GM18951 (cell line): ENCODE results near the gene TIMM10.

Experiments used
- POLR2A ChIP-seq: IDR thresholded peaks from 4 replicates; pipeline ENCODE4 v1.6.1; 2011; ENCODE audit warnings: mild to moderate bottlenecking; ENCODE audit not compliant: insufficient read length, insufficient read depth; ENCODE audit errors: extremely low read depth
- in situ Hi-C: fragments of 300-500 bp; cut with MboI; formaldehyde crosslinking; loops from one replicate; pipeline ENCODE4 v1.12.0; 2022; ENCODE audit warnings: low sequenced_read_pairs, mixed read lengths, inconsistent platforms; ENCODE audit not compliant: unreplicated experiment

TIMM10 gene

DNA sequence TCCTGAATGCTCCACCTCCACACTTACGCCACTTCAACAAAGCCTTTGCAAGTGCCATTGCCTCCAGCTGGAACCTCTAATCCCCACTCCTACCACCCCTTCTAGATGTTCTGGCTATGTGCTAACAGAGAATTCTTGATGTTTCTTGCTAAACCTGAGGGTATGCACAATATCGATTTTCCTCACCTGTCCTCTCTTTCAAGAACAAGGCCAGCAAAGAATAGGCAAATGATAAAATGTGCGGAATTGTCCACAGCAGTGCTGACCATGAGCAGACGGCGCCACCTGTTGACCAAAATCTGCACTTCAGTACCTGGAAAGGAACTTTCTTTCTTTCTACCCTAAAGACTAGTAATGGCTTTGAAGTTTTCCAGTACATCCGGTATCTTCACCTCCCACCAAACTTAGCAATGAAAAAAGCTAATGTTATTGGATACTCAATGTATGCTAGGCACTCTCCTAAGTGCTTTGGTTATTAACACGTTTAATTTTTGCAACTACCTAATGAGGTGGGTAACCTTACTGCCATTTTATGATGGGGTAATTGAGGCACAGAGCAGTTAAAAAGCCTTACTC is 3.4 kb downstream of the TIMM10 start:
- no peak for TF ChIP-seq POLR2A
- in situ Hi-C loops = loop anchor here (5.0 kb wide), 1 partner anchor 35 kb away; no protein-coding TSS in a partner anchor

DNA sequence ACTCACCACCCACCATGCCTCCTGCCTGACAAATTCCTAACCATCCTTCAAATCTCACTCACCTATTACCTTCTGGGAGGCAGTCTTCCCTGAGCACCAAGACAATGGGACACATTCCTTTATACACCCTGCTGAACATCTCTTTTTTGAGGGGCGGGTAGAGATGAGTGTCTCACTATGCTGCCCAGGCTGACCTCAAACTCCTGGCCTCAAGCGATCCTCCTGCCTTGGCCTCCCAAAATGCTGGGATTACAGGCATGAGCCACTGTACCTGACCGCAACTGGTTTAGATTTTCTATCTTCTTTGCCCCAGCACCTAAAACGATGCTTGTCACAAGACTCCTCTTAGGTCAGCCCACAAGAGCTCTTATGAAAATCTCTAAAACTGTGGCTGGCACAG is 7.1 kb downstream of the TIMM10 start:
- in situ Hi-C loops = no loop called here

DNA sequence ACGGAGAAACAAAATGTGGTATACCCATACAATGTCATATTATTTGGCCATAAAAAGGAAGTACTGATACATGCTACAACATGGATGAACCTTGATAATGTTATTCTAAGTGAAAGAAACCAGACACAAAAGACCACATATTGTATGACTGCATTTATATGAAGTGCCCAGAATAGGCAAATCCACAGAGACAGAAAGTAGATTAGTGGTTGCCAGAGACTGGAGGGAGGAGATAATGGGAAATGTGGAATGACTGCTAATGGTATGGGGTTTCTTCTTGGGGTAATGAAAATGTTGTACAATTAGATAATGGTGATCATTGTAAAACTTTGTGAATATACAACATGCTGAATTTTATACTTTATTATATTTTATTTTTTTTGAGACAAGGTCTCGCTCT is 9.4 kb downstream of the TIMM10 start:
- in situ Hi-C loops = no loop called here
- no peak for TF ChIP-seq POLR2A

More for the DNA sequence above, 7.1 kb downstream of the TIMM10 start:
- TF ChIP-seq POLR2A = no peak

DNA sequence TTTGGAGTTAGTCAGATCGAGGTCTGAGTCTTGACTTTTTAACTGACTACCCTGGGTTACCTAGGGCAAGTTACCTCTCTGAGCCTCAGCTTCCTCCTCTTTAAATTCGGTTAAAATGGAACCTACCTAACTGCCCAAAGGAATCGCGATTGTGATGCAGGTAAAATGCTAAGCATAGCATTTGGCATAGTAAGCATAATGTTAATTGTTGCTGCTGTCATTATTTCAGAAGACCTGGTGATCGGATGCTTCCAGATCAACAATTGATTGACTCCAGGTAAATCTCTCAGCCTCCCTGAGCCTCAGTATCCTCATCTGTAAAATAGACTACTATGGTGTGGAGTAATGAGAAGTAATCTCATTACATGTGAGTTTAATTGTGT is 14.5 kb downstream of the TIMM10 start:
- no peak for TF ChIP-seq POLR2A
- in situ Hi-C loops = no loop called here

DNA sequence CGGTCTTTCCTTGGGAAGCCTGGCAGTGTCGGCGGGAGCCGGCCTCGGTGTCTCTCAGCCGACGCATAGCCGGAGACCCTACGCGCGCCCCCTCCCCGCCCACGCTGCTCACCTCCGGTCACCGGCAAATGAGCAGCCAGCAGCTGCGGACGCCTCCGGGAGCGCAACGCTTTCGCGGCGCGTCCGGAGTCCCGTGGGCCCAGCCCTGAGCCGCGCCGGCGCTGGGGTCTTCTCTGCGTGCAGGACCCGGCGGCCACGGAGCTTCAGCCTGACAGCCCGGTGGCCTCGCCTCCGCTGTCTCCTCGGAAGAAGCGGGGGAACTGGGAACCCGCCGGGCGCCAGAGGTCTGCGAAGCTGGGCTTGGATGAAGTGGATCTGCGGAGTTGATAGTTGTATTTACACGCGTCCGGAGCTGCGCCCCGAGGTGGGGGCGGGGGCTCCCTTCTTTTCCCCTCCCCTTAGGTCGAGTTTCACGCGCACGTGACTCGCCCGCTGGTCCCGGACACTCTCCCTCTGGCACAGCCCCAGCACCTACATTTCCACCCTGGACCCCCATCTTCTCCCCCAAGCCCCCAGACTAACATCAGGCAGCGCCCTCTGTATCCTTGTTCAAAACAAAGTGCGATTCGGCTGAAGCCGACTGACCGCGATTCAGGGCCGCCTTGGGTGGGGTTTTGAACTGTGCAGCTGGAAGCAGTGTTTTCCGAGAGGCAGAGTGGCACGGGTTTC is 15.1 kb downstream of the TIMM10 start, which contains the start of gene SLC43A1:
Gene SLC43A1, minus strand, starts transcription at position 371 of the 729 bp plus-strand sequence. CDS start 1,591 bp downstream, outside the sequence.
- in situ Hi-C loops = no loop called here
- peak; percentile 47 for TF ChIP-seq POLR2A

DNA sequence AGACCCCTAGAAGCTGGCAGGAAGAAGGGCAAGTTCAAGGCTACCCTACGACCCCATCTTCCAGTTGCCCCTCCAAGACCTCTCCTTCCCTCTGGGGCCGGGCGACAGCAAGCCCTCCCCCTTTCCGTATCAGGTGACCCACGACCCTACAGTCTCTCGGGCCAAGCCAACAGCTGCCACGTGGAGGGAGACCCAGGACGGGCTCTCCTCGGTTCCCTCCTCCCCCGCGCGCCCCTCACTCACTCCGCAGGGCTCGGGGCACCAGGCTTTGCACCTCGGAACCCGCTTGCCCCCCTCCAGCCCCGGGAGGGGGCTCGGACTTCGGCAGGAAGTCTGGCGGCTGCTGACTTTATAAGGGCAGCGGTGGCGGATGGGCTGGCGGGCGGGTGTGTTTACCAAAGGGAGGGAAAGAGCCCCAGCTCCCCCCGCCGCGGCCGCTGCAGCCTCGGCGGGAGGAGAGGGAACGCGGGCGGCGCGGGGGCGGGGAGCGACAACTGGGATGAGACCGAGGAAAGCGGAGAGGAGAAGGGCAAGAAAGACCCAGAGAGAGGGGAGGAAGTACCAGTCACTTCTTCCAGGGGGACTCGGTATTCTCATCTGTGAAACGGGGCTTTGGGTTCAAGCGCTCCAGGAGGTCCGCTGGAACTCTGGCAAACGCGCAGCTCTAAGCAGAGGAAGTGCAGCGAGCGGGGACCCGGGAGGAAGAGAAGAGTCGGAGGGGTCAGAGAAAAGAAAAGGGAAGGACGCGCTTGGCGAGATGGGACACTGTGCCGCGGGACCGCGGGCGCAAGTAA is 15.8 kb downstream of the TIMM10 start:
- in situ Hi-C loops = no loop called here
- TF ChIP-seq POLR2A = peak; percentile 54

DNA sequence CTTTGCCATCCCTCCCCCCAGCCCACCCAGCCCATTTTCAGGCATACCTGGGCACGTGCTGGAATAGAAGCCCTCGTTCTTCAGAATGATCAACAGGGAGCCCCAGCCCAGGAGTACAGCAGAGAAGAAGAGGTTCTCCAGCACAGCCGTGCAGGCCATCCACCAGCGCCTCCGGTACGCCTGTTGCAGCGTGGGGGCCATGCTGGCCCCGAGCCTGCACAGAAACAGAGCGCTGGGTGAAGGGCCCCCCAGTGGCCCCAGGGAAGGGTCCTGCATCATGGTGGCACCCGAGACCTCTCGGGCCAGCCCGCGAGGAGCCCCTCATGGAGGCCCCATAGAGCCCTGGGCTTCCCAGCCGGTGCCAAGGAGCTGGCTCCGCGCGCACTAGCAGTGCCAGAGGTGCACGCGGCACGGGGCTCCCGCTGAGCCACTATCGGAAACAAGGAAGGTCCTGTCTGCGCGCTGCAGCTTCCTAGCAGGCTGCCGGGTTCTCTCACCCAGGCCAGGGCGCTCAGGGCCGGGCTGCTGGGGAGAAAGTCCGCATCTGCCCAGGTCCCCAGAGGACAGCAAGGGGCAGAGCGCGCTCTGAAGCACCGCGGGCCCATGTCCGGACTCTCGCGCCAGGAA is 16.5 kb downstream of the TIMM10 start:
- in situ Hi-C loops = no loop called here
- TF ChIP-seq POLR2A = no peak

DNA sequence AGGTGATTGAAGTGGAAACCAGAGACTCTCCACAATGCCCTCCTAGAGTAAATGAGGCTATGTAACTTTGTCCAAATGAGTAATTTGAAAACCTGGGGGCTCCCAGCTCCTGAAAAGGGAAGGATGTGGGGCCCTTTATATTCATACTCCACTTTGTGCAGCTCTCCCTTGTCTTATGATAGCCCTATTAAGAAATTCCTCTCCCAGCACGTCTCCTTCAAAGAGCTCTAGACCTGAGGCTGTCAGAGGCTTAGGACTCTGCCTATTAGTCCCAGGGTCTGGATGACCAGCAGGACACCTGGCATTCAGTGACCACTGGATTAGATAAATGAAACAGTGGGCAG is 17.1 kb downstream of the TIMM10 start:
- no peak for TF ChIP-seq POLR2A
- in situ Hi-C loops = no loop called here

DNA sequence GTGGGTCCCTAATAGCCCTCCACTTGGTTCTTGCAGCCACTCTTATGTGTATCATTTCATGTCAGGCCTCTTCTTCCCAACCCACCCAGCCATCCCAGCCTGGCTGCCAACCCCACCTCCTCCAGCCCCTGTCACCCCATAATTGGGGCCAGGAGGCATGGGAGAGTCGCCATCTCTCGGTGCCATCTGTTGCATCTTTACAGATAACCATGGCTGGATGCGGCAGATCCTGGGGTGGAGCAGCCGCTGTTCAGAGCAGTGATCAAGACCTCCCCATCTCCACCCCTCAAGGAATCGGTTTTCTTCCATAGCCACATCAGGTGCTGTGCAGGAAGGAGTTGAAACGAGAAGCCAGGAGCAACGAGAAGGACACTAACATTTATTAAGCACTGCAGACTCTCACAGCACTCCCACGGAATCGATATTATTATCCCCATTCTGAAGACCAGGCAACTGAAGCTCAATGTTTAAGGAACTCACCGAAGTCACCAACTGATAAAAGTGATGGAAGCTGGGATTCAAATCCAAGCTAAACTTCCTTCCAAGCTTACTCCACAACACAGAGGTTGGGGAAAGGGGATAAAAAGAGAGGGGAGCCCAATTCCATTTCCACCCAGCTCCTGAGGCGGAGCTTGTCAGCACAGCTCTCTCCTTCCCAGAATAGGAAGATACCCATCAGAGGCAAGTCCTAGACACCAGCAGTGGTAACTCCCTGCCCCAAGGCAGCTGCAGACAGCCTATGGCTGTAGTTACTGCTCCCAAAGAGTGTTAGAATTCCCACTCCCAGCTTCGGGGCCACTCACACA is 17.7 kb downstream of the TIMM10 start:
- in situ Hi-C loops = no loop called here
- TF ChIP-seq POLR2A = no peak

DNA sequence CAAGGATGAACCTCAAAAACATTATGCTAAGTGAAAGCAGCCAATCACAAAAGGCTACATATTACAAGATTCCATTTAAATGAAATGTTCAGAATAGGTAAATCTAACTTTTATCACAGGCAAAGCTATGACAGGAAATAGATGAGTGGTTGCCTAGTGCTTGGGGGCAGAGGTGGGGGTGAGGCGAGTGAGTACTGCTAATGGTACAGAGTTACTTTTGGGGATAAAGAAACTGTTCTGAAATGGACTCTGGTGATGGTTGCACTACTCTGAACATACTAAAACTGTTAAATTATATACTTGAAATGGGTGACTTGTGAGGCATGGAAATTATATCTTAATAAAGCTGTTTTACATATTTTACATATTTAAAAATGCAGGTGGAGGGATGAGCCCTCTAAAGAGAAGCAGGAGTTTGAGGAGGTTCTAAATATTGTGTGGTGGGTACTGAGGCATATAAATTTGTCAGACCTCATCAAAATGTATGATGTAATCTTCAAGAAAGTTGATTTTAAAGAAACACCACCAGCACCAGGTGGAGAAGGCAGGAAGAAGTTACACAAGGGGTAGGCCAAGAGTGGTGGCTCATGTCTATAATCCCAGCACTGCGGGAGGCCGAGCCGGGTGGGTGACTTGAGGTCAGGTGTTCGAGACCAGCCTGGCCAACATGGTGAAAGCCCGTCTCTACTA is 18.7 kb downstream of the TIMM10 start:
- no peak for TF ChIP-seq POLR2A
- in situ Hi-C loops = no loop called here

DNA sequence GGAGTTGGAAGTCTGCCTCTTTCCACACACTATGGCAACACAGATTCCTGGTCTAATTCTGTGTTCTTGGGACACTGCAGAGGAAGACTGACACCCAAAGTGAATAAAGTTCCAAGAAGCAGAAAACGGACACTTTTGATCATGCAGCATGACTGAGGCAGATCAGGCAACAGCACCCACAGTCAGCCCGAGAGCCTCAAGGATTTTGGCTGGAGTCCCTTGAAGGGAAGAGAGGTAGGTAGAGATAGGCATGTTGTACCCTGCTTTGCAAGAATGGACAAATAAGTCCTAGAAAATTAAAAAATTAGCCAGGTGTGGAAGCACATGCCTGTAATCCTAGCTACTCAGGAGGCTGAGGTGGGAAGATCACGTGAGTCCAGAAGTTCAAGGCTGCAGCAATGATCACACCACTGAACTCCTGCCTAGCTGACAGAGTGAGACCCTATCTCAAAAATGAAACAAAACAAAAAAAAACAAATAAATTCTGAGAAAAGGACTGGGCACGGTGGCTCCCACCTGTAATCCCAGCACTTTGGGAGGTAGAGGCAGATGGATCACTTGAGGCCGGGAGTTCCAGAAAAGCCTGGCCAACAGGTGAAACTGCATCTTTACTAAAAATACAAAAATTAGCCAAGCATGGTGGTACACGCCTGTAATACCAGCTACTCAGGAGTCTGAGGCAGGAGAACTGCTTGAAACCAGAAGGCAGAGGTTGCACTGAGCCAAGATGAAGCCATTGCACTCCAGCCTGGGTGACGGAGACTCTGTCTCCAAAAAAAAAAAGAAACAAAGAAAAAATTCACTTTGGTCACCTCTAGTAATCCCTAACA is 22.0 kb downstream of the TIMM10 start:
- TF ChIP-seq POLR2A = no peak
- in situ Hi-C loops = no loop called here
